Uterine smooth muscle cell (primary cell): Measurements from ENCODE around the gene DOP1A. TPM values are rescaled to one million over a fixed set of nuclear protein-coding genes. Genes with fewer than 3 reads are reported as not detected.

Experiments
- total RNA-seq: library from RNA; depleted of rRNA; stranded (reverse); fragments of >200 nt; gene quantifications from 2 replicates; pipeline ENCODE4 v1.2.3, GENCODE V29; 2014

DOP1A gene, protein sequence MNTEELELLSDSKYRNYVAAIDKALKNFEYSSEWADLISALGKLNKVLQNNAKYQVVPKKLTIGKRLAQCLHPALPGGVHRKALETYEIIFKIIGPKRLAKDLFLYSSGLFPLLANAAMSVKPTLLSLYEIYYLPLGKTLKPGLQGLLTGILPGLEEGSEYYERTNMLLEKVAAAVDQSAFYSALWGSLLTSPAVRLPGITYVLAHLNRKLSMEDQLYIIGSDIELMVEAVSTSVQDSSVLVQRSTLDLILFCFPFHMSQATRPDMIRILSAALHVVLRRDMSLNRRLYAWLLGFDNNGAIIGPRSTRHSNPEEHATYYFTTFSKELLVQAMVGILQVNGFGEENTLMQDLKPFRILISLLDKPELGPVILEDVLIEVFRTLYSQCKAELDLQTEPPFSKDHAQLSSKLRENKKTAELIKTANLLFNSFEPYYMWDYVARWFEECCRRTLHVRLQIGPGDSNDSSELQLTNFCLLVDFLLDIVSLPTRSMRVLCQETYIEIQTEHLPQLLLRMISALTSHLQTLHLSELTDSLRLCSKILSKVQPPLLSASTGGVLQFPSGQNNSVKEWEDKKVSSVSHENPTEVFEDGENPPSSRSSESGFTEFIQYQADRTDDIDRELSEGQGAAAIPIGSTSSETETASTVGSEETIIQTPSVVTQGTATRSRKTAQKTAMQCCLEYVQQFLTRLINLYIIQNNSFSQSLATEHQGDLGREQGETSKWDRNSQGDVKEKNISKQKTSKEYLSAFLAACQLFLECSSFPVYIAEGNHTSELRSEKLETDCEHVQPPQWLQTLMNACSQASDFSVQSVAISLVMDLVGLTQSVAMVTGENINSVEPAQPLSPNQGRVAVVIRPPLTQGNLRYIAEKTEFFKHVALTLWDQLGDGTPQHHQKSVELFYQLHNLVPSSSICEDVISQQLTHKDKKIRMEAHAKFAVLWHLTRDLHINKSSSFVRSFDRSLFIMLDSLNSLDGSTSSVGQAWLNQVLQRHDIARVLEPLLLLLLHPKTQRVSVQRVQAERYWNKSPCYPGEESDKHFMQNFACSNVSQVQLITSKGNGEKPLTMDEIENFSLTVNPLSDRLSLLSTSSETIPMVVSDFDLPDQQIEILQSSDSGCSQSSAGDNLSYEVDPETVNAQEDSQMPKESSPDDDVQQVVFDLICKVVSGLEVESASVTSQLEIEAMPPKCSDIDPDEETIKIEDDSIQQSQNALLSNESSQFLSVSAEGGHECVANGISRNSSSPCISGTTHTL (N-terminal part only)
- 27.9 and 28.4 TPM in 2 replicates for total RNA-seq

DNA sequence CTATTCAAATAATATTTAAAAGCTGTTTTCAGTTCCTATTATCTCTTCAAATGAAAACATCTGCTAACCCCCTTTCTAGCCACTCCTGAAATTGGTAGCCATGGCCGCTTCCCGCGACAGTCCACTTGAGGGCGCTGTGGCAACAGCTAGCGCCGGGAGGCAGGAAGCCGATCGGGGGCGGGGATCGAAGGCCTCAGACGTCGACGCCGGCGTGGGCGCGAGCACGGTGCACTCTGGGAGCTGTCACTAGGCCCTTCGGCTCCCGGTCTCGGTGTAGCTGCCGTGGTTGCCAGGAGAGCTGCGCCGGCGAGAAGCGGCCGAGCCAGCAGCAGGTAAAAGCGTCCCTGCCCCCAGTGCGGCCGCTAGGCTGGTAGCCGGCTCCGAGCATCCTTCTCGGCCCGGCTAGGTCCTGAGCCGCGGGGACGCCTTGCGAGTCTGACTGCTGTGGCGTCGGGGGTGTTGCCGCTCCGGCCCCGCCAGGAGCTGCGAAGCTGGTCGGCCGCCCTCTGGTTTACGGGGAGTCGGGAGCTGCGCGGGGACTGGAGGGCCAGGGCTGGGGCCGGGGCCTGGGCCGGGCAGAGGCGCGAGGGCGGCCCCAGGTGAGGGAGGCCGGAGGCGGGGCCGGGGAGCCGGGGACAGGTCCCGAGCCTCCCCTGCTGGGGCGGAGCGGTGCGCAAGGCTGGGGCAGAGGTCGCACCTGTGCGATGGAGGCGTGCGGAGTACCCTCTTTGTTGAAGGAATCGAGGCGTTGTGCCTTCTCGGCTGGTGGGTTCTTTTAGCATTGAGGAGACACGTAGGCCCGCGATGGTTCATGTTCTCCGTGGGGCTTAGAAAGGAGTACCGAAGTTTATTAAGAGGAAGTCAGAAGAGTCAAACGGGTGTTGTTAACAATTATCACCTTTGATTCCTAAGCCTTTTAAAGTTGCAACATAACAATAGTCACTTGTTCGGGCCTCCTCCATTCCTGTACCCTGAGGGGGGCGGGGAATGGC lies at the start of gene DOP1A:
DOP1A (plus strand) TSS at position 224 of the 992 bp plus-strand sequence. CDS start 29,307 bp downstream, outside the sequence.

DNA sequence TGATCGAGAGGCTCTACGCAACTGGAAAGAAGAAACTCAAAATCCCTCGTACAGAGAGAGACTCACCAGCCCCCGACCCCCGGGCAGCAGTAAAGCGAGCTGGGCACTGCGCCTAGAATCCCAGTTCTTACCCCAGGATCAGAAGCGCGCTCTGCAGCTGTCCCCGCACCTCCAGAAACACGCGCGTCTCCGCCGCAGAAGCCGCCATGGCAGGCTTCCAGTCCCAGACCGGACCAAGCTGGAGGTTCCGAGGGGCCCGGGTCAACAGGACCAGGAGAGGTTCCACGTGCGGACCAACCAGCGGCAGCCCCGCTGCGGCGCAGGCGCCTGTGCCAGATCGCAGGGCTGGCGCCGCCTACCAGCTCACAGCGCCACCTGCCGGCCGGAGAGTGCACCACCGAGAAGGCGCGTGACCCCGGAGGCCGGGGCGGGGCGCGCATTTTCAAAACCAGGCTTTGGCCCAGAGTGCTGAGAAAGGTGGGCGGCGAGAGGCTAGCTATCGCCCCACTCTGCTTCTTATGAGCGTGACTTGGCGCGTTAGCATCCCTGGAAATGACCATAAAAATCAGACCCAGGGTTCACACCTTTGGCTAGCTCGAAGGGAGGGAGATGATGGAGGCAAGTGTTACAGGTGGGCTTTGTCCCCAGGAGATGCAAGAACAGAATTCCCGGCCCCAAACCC lies 1.8 kb upstream of the DOP1A start, which contains the start of gene UBE3D:
UBE3D (minus strand) TSS at position 331 of the 682 bp plus-strand sequence; CDS start at position 208, 123 bp downstream.

DNA sequence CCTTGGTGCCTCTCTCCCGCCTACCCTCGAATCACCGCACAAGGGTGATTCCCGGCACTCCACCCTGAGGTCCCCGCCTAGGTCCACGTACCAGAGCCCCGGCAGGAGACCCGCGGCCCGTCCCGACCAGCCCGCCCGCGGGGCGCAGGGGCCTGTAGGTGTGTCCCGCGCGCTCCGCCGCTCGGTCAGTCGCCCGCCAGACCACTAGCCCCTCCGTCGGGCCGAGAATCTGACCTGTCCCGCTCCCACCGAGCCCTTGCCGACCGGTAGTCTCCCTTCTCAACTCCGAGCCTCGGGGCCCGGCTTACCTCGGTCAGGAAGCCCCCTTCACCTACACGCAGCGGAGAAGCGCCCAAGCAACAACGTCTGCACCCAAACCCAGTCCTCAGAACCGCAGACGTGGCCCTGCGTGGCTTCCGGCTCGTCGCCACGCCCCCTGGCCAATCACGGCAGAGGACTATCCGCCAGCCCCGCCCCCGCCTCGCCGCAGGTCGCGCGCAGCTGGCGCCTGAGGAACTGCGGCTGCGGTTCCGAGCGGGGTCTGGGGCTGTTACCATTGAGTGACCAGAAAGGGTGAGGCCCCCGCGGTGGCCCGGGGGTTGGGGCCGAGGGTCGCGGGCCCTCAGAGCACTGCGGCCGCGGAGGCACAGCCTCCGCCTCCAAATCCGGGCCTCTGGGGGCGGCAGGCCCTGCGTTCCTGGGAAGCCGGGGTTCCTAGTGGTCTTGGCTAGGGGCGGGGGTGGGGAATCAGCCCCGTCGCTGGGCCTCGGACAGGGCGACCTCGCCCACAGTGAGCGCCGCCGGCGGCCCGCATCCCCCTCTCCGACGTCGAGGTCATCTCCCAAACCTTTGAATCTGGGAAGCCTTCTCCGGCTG lies 125.6 kb downstream of the DOP1A start, which contains the start of the genes PGM3 and RWDD2A:
PGM3 (minus strand) TSS at position 395 of the 876 bp plus-strand sequence. CDS start 2,253 bp downstream, outside the sequence.
RWDD2A (plus strand) TSS at position 487 of the 876 bp plus-strand sequence. CDS start 1,095 bp downstream, outside the sequence.

Other genes starting within 250 kb of the DOP1A start
- 7.0 and 7.1 TPM in 2 replicates for gene UBE3D, start 1.8 kb upstream of the DOP1A start, total RNA-seq
- 154 and 156 TPM in 2 replicates for gene PGM3, start 125.6 kb downstream of the DOP1A start, total RNA-seq
- gene RWDD2A, start 125.7 kb downstream of the DOP1A start, total RNA-seq, result 2.9 and 5.5 TPM in 2 replicates